ENCODE measurements around the gene PHLDB3.

Gene PHLDB3

DNA sequence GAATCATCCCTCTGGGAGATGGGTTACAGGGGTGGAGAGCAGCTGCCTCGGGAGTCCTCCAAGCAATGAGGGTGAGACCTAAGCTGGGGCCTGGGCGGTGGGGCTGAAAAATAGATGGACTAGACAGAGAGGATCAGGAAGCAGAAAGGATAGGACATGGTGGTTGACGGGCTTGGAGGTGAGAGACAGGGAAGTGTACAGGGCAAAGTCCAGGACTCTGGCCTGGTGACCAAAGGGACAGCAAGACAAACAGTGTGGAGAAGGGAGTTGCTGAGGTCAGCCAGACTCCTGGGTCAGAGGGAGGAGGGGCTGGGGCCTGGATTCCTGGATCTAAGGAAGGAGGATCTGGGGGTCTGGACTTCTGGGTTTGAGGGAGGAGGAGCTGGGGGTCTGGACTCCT, 5.5 kb downstream of the PHLDB3 start:
- DNase-seq (ENCODE audit: low read depth): no peak

DNA sequence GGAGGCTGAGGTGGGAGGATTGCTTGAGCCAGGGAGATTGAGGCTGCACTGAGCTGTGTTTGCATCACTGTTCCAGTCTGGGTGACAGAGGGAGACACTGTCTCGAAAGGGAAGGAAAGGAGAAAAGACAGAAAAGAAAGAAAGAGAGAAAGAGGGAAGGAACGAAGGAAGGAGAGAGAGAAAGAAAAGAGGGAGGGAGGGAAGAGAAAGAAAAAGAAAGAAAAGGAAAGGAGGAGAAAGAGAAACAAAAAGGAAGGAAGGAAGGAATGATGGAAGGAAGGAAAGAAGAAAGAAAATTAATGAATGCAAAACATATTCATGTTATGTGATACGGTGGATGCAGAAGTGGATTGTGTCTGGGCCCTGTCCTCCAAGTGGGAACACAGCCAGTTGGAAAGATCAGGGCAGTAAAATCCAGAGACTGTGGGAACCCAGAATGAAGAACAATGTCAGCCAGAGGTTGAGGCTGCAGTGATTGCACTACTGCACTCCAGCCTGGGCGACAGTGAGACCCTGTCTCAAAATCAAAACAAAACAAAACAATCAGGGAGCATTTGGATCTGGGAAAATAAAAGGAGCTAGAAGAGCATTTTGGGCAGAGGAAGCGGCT, 6.2 kb downstream of the PHLDB3 start:
- no peak for DNase-seq (ENCODE audit: low read depth)

DNA sequence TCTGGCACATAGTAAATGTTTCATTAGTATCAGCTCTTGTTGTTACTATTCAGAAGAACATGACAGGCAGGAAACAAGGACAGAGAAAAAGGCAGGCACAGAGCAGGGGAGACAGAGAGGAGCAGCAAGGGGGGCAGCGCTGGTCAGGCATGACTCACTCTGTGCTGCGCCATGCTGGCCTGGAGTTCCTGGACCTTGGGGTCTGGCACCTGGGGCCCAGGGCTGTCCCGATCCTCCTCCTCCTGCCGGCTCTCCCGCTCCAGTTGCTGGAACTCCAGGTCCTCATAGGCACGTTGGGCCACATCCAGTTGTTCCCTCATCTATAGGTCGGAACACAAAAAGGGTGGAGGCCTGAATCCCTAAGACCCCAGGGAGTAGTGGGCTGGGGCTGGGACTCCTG, 7.6 kb downstream of the PHLDB3 start:
- no peak for DNase-seq (ENCODE audit: low read depth)

DNA sequence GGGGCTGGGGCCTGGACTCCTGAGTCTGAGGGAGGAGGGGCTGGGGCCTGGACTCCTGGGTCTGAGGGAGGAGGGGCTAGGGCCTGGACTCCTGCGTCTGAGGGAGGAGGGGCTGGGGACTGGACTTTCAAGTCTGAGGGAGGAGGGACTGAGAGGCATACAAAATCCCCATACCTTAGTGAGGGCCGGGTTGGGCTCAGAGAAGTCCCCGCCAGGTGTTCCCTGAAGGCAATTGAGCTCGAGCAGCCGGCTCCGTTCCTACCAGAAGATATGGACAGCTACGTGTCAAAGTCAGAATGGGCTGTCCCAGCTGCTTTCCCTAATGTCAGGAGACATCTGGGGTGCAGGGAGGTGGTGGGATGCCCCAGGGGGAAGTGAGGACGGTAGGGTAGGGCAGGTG, 9.5 kb downstream of the PHLDB3 start:
- no peak for DNase-seq (ENCODE audit: low read depth)

DNA sequence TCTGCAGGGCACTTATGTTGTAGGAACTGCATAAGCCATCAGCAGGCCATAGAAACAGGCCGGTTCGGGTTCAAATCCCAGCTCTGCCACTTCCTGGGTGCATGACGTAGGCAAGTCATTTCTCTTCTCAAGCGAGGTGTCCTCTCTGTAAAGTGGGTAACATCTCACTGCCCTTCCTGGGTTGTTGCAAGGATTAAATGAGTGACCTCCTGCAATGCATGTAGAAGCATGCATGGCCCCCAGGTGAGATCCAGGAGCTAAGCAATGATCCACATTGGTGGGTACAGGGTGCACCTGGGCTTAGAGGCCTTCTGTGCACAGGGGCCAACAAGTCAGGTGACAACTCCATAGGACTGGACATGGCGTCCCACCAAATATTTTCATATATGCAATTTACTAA, 13.8 kb downstream of the PHLDB3 start:
- no peak for DNase-seq (ENCODE audit: low read depth)

DNA sequence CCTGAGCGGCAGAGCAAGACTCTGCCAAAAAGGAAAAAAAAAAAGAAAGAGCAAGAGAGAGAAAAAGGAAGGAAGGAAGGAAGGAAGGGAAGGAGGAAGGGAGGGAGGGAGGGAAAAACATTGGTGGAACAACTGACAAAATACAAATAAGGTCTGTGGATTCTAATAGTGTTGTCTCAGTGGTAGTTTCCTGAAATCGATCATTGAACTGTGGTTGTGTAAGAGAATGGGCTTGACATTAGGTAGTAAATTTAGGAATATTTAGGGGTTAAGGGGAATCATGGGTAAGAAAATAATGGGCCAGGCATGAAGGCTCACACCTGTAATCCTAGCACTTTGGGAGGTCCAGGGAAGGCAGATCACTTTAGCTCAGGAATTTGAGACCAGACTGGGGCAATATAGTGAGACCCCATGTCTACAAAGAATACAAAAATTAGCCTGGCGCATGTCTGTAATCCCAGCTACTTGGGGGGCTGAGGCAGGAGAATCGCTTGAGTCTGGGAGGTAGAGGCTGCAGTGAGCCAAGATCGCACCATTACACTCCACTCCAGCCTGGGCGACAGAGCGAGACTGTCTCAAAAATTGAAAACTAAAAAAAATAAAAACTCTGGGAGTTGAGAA, 14.5 kb downstream of the PHLDB3 start:
- no peak for DNase-seq (ENCODE audit: low read depth)

DNA sequence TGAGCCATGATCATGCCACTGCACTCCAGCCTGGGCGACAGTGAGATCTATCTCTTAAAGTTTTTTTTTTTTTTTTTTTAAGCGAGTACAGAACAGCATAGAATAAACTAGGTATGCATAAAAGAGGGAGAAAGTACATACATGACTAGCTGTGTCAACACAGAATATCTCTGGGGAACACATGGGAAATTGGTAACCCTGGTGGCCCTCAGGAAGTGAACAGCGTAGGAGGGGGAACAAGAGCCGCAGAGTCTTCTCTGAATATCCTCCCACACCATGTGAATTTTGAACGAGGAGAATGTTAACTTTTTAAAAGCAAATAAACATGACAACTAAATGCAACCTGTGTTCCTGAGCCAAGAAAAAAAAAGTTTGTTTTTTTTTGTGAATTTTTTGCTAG, 15.2 kb downstream of the PHLDB3 start:
- DNase-seq (ENCODE audit: low read depth): no peak

DNA sequence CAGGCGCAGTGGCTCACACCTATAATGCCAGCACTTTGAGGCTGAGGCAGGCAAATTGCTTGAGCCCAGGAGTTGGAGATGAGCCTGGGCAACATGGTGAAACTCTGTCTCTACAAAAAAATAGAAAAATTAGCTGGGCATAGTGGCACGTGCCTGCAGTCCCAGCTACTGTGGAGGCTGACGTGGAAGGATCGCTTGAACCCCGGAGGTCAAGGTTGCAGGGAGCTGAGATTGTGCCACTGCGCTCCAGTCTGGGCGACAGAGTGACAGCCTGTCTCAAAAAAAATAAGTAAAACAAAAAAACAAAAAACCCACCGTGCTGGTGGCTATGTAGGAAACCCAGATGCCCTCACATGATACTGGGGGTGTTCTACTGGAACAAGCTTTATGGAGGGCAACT, 16.4 kb downstream of the PHLDB3 start:
- DNase-seq (ENCODE audit: low read depth): no peak

DNA sequence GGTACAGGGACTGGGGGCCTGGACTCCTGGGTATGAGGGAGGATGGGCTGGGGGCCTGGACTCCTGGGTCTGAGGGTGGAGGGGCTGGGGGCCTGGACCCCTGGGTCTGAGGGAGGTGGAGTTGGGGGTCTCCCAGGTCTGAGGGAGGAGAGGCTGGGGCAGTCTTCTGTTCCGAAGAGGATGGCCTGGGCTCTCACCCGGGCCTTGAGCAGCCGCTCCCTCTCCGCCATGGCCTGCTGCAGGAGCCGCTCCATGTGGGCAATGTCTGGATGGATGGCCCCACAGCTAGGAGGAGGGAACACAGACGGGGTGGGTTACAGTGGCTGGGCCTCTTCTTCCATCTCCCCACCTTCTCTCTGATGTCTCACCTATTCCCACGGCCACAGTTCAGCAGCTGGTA, 18.1 kb downstream of the PHLDB3 start:
- DNase-seq (ENCODE audit: low read depth): no peak

DNA sequence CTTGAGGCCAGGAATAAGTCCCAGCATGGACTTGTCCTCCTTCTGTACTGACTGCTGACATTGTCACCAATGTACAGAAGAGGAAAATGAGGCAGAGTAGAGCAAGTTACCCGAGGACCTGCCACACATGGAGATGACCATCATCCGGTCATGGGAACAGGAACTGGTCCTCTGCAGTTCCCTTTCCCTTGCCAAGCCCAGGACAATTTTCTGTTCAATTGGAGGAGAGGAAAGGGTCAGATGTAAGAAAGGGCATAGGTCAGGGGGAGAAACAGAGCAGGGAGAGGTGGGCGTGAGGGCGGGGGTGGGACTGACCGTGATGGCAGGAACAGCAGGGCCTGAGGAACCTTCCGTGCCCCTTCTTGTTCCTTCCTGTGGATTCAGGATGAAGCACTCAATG, 18.6 kb downstream of the PHLDB3 start:
- no peak for DNase-seq (ENCODE audit: low read depth)

DNA sequence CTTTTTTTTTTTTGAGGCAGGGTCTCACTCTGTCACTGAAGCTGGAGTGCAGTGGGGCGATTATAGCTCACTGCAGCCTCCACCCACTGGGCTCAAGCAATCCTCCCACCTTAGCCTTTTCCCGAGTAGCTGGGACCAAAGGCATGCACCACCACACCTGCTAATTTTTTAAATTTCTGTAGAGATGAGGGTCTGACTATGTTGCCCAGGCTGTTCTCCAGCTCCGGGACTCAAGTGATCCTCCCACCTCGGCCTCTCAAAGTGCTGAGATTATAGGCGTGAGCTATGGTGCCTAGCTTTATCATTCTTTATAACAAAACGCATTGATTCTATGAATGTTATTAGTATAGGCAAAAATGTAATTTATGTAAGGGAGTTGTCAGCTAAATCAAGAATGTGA, 21.3 kb downstream of the PHLDB3 start:
- DNase-seq (ENCODE audit: low read depth): no peak

DNA sequence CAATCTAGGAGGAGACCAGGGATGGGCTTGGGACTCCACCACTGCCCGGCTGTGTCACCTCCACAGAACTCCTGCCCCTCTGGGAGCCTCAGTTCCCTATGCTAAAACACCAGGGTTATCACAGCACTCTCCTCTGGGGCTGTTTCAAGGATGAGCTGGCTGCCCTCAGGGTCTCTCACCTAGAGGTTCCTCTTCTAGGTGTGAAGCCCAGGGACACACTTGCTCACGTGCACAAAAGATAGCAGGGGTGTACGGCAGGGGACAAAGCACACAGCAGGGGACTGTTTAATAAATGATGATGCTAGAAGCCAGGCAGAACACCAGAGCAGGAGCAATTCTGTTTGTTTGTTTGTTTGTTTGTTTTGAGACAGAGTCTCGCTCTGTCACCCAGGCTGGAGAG, 22.4 kb downstream of the PHLDB3 start:
- no peak for DNase-seq (ENCODE audit: low read depth)

DNA sequence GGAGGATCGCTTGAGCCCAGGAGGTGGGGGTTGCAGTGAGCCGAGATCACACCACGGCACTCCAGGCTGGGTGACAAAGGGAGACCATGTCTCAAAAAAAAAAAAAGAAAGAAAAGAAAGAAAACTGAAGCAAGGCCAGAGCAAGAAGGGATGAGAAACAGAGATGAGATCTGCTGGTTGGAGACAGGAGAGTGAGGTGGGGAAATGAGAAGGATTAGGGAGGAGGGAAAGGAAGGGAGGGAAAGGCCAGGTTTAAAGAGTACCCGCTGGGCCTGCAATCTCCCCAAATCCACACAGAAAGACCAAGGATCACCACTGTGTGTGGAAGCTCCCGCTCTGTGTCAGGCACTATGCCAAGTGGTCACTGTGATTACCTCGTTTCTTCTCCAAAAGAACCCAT, 22.8 kb downstream of the PHLDB3 start:
- no peak for DNase-seq (ENCODE audit: low read depth)

DNA sequence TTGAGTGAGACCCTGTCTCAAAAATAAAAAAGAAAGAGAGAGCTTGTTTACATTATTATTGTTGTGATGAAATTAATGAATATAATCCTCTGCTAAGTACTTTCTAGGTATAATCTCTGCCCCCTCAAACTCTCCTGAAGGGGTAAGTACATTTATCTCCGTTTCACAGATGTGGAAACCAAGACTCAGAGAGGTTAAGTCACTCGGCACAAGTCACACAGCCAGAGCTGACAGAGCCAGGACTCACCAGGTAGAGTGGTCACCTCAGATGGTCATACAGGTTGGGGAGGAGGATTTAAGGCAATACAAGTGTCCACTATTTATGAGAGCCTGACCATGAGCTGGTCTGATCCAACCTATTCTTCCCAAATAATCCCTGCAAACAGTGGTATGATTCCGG, 24.0 kb downstream of the PHLDB3 start:
- no peak for DNase-seq (ENCODE audit: low read depth)

DNA sequence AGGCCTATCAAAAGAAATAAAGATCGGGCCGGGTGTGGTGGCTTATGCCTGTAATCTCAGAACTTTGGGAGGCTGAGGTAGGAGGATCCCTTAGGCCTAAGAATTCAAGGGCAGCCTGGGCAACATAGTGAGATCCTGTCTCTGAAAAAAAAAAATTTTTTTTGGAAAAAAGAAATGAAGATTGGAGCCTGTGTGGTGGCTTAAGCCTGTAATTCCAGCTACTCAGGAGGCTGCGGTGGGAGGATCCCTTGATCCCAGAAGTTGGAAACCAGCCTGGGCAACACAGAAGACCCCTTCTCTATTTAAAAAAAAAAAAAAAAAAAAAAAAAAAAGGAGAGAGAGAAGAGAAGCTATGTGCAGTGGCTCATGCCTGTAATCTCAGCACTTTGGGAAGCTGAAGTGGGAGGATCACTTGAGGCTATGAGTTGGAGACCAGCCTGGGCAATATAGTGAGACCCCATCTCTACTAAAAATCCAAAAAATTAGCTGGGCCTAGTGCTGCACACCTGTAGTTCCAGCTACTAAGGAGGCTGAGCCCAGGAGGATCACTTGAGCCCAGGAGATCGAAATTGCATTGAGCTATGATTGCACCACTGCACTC, 24.5 kb downstream of the PHLDB3 start:
- DNase-seq (ENCODE audit: low read depth): no peak

DNA sequence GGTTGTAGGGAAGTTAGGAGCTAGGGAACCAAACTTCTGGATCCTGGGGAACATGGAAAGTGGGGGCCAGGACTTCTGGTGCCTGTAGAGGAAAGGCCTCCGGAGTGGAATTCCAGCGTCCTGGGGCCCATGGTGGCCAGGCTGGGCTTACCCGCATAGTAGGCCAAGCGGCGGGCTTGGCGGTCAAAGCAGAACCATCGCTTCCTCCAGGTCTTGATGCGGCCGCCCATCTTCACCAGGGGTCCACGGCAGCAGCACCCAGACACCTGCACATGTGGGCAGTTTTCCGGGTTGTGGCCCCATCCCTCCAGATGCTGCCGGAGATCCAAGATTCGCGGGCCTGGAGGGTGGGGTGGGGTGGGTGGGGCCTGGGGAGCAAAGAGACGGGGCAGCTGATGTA, 25.3 kb downstream of the PHLDB3 start:
- DNase-seq (ENCODE audit: low read depth): no peak

DNA sequence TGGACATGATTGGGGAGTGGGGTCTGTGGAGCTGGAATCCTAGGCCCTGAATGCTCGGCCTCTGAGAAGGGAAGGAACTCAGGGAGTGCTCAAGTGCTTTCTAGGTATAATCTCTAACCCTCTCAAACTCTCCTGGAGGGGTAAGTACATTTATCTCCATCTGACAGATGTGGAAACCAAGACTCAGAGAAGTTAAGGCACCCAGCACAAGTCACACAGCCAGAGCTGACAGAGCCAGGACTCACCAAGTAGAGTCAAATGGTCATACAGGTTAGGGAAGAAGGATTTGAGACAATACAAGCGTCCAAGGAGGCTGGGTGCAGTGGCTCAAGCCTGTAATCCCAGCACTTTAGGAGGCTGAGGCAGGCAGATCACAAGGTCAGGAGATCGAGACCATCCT, 26.2 kb downstream of the PHLDB3 start:
- no peak for DNase-seq (ENCODE audit: low read depth)

DNA sequence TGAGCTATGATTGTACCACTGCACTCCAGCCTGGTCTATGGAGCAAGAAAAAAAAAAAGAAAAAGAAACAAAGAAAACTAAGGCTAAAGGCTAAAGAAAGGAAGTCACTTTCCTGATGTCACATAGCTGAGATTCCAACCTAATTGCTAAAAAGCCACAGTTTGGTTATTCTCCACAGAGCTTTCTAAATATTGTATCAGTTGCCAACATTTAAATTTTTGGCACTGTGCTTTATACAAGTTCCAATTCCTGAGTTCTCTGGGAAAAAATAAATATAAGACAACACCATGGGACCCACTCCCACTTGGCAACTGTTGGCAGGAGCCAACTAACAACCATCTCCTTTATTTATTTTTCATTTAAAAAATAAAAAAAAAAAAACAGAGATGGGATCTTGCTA, 27.9 kb downstream of the PHLDB3 start:
- no peak for DNase-seq (ENCODE audit: low read depth)

DNA sequence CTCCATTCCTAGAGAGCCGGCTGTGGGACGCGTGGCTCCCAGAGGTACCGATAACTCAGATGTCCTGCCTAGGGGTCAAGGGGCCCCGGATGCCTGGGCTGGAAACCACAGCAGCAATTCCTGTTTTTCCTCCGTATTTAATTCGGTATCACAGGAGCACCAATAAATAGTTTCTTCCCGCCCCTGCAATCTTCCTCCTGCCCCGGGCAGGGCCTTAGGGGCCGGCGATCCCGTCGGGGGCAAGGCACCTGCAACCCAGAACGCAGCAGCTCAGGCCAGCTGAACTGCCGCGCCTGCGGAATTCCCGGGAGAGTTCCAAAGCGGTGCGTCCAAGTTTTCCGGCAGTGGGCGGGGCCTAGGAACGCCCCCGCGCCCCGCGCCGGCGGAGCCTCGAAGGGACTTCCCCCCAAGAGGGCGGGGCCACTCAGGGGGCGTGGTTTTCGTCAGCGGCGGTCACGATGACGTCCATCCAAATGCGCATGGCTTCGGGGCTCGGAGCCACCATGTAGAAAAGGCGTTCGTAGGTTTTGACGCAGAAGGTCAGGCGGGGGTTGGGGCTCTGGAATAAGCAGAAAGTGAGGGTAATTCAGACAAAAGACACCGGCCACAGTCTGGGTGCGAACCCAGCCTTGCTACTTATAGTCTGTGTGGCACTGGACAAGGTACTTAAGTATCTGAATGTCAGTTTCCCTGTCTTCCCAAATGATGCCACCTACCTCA, 29.4 kb downstream of the PHLDB3 start:
- peak; percentile 91 for DNase-seq (ENCODE audit: low read depth)

DNA sequence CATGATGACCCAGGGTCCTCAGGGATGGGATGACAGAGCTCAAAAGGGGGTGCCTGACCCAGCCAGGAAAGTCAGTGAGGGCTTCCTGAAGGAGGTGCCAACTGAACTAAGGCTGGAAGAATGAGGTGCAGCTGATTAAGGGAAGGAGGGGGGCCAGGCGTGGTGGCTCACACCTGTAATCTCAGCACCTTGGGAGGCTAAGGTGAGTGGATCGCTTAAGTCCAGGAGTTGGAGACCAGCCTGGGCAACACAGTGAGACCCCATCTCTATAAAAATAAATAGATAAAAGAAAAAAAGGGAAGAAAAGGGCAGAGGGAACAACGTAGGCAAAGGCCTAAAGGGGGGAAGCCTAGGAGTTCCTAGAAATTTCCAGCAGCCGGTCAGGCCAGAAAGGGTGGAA, 30.1 kb downstream of the PHLDB3 start:
- no peak for DNase-seq (ENCODE audit: low read depth)

DNA sequence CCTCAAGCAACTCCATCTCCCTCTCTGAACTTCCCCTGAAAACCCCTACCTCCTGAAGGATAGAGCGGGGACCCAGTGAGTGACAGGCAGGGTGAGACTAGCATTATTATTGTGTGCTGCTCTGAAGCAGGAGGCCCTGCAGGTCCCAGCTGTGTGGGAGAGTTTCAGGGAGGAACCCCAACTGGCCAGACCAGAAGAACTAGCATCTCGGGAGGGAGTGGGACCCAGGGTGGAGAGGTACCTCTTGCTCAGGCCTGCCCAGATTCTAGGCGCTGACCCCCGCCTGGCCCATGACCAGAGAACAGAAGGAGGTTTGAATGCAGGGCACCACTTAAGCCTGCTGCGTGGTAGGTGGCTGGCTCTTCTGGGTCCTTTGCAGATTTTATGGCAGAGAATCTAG, 33.5 kb downstream of the PHLDB3 start:
- no peak for DNase-seq (ENCODE audit: low read depth)

DNA sequence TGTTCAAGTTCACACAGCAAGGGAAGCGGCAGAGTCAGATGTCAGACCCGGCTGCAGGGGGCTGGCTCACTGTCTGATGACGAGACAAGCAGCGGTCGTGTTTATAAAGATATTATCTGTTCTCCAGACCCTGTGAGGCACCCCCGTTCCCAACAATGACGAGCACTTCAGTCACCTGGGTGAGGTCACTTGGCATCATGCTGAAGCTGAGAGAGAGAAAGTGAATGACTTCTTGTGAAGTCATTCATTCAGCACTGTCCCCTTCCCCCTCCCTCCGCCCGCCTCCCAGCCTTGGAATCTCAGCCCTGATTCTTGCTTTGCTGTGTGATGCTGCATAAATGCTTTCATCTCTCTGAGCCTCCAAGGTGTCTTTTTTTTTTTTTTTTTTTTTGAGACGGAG, 34.3 kb downstream of the PHLDB3 start:
- peak; percentile 16 for DNase-seq (ENCODE audit: low read depth)

DNA sequence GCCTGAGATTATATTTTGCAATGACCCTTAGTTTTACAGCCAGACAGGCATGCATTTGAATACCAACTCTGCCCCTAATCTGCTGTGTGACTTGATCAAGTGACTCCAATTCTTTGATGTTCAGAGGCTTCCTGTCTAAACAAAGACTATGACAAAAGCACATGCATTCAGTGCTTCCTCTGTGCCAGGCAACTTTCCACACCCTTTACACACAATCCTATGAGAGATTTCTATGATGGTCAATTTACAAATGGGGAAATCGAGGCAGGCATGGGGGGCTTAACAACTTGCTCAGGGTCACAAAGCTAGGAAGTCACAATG, 35.4 kb downstream of the PHLDB3 start:
- DNase-seq (ENCODE audit: low read depth): no peak

Data from stimulated activated CD8-positive, alpha-beta memory T cell treated with anti-CD3 and anti-CD28 coated beads, Interleukin-4, amount 100 ng/mL, for 24 hours (primary cell).